Measurements from ENCODE around the gene ZNF500.

ZNF500 gene

GRCh38 chr16:4704913-4705312 is 62.0 kb downstream of the ZNF500 start:
- no peak for DNase-seq (ENCODE audit: low read depth, low spot score)

DNA sequence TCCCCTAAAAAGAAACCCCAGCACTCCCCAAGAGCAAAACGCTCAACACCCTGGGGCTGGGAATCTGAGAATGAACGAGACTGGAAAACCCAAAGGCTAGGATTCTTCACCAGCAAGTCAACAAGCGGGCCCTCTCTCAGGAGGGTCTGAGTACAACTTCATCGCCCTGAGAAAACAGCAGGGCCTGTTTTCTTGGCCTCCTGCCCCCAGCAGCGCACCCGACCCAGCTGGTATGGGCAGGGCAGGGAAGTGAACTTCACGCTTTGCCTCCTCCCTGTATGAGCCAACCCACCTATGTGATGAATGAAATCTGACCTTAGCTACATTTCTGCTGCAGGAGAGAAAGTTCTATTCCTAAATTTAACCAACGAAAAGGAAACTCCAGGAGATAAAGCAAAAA is 62.5 kb downstream of the ZNF500 start:
- DNase-seq (ENCODE audit: low read depth, low spot score): no peak

DNA sequence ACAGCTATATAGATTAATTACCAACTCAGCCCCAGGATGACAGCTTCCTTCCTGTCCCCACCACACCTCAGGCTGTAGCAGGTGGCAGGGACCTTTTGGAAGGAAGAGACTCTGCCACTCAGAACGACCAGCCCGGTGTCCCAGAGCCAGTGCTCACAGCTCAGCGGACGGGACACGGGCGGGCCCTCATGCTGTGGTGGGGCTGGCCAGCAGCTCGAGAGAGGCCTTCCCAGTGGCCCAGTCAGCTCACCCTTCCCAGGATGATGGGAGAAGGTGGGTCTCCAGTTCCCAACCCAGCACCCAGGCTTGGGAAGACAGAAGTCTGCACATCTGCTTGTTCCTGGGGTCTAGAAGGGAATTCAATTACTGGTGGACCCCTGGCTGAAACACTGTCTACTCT is 63.1 kb downstream of the ZNF500 start:
- DNase-seq (ENCODE audit: low read depth, low spot score): no peak

DNA sequence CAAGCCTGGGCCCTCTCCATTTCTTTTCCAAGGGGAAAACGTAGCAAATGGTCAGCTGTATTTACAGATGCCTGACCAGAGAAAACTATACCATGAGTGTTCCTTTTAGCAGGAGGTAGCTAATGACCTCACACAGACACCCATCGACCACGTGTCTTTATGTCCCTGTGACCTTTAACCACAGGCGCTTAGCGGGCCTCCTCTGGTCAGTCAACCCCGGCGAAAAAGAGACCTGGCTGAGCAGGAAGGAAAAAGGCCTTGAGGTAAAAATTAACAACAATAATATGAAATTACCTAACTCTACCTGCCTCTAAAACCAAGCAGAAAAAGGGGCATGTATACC is 64.5 kb downstream of the ZNF500 start:
- no peak for DNase-seq (ENCODE audit: low read depth, low spot score)

DNA sequence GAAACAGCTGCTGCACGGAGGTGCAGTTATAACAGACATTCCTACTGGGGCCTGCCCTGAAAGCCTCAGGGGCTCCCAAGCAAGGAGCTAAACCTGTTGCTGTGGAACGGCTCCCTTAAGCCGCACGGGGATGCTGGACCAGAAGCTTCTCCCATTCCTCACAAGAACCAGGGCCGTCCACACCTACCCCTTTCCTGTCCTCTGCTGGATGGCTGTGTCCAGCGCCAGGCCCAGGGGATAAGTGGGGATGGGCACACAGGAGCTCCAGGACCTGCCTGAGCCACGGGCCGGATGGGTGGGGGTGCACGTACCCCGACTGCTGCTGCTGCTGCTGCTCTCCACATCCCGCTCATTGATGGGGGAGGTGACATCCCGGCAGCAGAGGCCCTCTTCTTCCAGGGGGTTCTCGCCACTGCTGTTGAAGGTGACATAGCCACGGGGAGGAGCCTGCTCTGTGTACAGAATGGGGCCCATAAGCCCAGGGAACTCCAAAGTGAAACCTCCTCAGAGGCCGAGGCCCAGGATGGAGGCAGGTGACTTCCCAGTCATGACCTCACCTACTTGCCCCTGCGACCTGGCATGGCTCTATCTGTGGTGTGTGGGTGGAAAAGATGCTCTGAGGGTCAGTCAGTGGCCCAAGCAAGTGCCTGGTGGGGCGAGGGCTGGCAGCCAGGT is 65.0 kb downstream of the ZNF500 start:
- no peak for DNase-seq (ENCODE audit: low read depth, low spot score)

DNA sequence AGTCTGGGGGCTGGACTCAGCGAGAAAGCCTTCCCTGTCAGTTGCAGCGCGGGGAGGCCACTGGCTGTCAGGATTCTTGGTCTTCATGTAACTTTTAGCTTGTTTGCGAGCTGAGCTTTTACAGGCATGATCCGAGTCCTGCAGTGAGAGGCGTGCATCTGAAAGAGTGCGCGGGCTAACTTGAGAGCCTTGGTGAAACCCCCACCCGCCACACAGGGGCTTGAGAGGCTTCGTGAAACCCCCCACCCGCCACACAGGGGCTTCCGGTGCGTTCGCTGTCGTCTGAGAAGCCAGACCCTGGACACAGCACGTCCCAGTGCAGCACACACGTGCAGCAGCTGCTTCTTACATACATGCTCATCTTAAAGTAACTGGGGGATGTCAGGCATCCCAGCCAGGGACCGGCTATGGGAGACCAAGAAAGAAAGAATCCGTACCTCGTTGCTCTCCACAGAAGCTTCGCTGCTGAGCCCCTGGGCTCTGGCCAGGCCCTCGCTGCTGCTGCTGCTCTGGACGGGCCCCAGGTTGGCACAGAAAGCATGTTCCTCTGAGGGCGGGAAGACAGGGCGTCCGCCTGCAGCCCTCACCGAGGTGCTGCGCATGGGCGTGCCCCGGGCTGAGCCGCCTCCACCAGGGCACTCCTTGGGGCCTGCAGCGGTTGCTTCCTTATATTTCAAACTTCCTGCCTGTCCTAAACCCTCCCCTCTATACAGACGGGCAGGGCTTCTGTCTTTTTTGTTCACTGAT is 65.8 kb downstream of the ZNF500 start:
- no peak for DNase-seq (ENCODE audit: low read depth, low spot score)

DNA sequence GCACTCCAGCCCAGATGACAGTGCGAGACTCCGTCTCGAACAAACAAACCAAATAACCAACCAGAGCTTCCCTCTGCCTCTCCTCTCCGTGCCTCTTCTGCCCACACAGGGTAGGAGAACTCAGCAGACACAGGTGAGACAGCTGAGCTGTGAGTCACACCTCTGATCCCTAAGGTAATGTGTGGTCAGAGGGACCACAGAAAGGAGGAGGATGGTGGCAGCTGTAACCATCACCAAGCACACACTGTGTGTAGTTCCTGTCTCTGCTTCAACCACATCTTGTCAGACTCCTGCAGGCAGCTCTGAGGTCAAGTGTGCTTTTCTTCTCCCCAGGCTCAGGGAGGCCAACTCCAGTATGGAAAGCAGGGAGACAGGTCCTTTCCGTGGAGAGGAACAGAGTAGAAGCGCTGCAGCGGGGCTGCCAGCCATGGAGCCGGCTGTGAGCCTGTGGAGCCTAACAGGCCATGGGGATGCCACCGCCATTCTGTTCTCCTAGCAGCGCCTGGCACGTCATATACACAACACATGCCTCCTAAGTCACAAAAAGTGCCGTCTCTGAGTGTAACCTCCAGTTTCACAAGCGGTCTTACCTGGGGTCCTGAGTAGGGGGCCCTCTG is 66.5 kb downstream of the ZNF500 start:
- DNase-seq (ENCODE audit: low read depth, low spot score): no peak

DNA sequence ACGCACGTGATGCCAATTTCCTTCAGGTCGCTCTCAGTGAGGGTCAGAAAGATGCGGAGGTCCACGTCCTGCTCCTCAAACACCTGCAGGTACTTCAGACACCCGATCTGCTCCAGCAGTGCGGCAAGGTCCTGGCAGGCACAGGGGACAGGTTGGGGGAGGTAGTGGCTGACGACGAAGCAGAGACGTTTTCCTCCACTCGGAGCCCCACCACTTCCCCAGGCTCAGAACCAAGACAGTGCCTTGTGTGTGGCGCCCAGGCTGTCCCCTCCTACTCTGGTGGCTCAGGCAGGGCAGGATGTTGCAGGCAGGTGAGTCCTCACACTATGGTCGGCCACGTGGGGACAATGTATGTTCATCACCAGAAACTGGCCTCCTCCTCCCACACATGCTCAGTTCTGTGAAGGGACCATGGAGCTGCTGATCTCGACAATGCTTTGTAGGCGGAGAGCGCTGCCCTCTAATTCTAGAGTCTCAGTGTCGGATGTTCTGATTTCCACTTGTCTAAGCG is 67.9 kb downstream of the ZNF500 start:
- DNase-seq (ENCODE audit: low read depth, low spot score): no peak

DNA sequence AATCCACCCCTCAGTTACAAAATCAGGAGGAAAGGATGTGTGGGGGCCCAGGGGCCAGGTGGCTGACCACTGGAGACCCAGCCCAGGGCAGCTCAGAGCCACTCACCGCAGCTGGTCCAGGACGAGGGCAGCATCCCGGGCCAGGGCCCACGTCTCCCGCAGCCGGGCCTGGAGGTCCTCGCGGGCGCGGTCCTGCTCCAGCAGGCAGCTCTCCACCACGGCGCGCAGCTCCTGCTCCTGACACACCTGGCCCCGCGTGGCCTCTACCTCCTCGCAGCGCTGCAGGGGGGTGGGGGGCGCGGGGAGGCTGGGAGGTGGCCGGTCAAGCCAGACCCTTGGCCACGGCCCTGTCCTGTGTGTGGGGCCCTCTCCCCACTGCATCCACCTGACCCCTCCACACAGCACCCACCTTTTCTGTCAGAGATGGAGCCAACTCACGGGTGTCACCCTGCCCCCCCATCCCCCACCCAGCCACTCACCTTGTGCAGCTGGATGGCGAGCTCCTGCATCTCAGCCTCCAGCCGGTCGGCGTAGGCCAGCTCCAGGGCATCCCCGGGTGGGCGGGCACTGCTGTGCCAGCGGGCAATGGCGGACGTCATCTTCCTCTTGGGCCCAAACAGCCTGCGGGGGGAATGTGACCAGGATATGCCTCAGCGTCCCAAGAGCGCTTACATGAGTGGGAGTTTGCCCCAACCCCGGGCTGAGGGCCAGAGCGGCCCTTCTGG is 68.5 kb downstream of the ZNF500 start:
- DNase-seq (ENCODE audit: low read depth, low spot score): no peak
